22Rv1 (cell line): Measurements from ENCODE around the gene GABRR1.

Experiments
- CTCF ChIP-seq: fragments of 450-650 bp; IDR thresholded peaks from 2 replicates; pipeline ENCODE4 v1.5.1; 2017; ENCODE audit warnings: mild to moderate bottlenecking
- ZFX ChIP-seq: fragments of 450-650 bp; IDR thresholded peaks from 2 replicates; pipeline ENCODE4 v1.6.1; 2017; ENCODE audit warnings: antibody characterized with exemption, borderline replicate concordance

- TF ChIP-seq CTCF (no peak), ZFX (no peak)
Measured at GRCh38 chr6:89154131-89154530, 63.0 kb downstream of the GABRR1 start.
